GM21723 (cell line): ENCODE results near the gene CEP162.
"Not testable (repeated sequence)": the region's sequence is repeated elsewhere in the genome, so short reads cannot be mapped to it uniquely, and the experiment has no call there.

Experiments
- ATAC-seq: cut with Tn5 transposase; IDR thresholded peaks from one replicate; pipeline ENCODE4 v1.9.1; 2021; ENCODE audit warnings: mild to moderate bottlenecking, moderate library complexity; ENCODE audit not compliant: unreplicated experiment

The CEP162 gene

DNA sequence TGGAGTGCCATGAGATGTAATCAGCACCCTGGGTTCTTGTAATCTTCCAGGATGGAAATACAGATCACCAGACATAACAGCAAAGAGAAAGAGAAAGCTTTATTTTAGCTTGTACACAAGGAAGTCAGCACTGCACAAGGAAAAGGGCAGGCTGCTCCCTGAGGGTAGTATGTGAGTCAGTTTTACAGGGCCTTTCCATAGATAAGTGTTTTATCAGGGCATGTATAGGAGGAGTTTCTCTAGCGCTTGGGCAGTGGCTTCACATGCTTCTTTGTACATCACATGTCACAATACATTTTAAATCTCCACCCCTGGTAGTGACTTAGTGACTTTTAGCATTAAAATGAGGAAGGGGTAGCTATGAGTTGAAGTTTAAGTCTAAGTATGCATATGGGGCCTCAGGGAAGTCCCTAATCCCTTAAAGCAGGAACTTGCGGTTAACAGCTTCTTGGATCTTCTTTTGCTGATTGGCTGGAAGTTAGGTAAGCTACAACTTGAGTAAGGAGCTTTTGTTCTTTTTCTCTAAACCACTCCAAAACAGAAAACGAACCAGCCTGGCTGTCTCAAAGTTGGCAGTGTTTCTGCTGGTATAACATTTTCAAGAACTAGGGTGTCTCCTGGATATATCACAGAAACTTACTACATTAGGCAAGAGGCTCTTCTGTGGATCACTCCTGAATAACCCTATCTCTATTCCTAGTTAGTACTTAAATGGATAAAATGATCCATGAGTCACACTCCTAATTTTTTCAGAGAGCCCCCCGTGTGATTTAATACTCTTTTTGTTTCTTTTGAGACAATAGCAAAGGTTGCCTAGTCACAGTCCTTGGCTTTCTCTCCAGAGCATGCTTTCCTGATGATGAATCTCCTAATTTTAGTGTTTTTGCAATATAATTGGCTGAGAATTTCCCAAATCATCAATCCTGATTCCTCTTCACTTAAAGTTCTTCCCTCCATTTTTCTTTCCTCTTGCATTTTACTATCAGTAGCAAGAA, 133.7 kb downstream of the CEP162 start:
- no peak for ATAC-seq

DNA sequence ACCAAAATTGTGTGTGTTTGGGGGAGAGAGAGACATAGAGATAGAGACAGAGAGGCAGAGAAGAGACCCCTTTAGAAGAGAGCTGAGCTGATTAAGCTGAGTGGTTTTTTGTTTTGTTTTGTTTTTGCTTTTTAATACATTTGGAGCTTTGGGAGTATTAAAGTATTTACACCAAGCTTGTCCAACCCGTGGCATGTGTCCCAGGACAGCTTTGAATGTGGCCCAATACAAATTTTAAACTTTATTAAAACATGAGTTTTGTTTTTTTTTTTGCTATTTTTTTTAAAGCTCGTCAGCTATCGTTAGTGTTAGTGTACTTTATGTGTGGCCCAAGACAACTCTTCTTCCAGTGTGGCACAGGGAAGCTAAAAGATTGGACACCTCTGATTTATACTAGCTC, 137.9 kb downstream of the CEP162 start:
- no peak for ATAC-seq

GRCh38 chr6:84089081-84089480, 138.4 kb downstream of the CEP162 start:
- no peak for ATAC-seq

DNA sequence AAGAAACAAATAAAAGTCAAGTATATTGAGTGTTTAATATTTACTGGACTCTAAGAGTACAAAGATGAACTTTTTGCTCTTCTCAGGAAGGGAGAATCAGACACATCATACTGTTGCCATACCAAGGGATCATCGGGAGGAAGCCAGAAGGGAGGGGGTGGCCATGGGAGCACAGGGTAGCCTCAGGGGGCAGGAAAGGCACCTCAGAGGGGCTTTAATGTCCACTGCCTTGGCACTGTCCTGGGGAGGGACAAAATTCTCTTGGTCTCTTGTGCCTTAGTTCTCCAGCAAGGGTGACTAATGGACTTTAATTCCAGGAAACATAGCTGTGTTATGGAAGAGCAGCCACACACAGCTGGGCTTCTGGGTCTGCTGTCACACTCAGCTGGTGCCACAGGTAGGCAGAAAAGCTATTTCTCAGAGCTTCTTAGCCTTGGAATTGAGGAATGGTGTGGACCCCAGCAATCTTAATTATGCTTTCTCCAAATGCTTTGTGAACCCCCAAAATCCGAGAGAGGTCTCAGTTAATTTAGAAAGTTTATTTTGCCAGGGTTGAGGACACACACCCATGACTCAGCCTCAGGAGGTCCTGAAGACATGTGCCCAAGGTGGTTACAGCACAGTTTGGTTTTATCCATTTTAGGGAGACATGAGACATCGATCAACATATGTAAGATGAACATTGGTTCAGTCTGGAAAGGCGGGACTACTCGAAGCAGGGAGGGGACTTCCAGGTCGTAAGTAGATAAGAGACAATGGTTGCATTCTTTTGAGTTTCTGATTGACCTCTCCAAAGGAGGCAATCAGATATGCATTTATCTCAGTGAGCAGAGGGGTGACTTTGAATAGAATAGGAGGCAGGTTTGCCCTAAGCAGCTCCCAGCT, 140.7 kb downstream of the CEP162 start:
- no peak for ATAC-seq

DNA sequence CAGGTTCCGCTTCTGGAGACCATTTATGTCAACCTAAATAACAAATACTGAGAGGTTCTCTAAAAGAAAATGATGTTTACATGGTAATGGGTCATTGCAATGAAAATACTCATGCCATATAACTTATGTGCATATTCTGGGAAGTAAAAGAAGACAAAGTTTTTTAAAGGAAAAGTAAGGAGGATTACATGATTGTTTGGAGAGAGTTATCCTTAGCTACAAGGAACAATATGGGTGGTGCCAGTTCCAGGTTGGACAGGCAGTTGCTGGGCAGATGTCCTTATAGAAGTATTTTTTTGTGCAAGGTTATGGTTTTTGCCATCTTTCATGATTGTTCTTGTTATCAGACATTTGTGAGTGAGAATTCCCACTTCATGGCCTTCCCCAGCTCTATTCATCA, 141.4 kb downstream of the CEP162 start:
- no peak for ATAC-seq

DNA sequence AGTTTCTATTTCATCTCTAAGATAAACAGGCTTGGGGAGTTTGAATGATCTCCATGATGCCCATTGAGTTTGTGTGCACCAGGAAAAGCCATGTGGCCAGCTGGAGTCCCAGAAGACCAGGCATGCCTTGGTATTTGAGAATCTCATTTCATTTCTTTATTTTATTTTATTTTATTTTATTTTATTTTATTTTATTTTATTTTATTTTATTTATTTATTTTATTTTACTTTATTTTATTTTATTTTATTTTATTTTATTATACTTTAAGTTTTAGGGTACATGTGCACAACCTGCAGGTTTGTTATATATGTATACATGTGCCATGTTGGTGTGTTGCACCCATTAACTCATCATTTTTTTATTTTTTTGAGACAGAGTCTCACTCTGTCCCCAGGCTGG, 142.7 kb downstream of the CEP162 start:
- not testable (repeated sequence) for ATAC-seq

- no peak for ATAC-seq
These were observed 144.7 kb downstream of the CEP162 start for GRCh38 chr6:84082689-84083265.

DNA sequence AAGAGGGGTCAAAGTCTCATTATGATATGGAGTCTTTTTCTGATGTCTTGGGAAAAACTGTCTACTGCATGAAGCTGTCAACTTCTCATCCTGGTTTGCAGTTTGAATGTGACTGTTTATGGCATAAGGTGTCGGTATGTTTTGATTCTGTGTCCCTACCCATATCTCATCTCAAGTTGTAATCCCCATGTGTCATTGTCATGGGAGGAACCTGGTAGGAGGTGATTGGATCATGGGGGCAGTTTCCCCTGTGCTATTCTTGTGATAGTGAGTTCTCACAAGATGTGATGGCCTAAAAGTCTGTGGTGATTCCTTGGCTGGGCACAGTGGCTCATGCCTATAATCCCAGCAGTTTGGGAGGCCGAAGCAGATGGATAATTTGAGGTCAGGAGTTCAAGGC, 146.2 kb downstream of the CEP162 start:
- no peak for ATAC-seq

GRCh38 chr6:84078335-84078734, 149.1 kb downstream of the CEP162 start:
- ATAC-seq = no peak

- ATAC-seq = no peak
These were observed 149.8 kb downstream of the CEP162 start for GRCh38 chr6:84077645-84078044.

GRCh38 chr6:84074988-84075781, 152.3 kb downstream of the CEP162 start:
- no peak for ATAC-seq
